ENCODE measurements around the gene TIGIT. TPM values are rescaled to one million over a fixed set of nuclear protein-coding genes. Genes with fewer than 3 reads are reported as not detected.
A peak's percentile ranks its signal among the peaks of the same experiment; 100 is the strongest.

The TIGIT gene
- polyA plus RNA-seq, 1 donor from 2014 or later, result 1.1 TPM

GRCh38 chr3:114333923-114334240 lies 40.1 kb downstream of the TIGIT start:
- Histone ChIP-seq H3K36me3 (ENCODE audit: insufficient read depth, low read length) (peaks cover 19% of the 10 kb centered on the region), H4K20me1 (ENCODE audit: insufficient read depth) (no peaks in the 10 kb centered on the region), H2AFZ (ENCODE audit: low read depth, low read length) (no peak overlapping the region), H3F3A (ENCODE audit: insufficient read depth, low read length, poor library complexity, severe bottlenecking) (no peaks in the 10 kb centered on the region), H3K27me3 (ENCODE audit: insufficient read depth, low read depth, low read length) (no peaks in the 10 kb centered on the region), H3K4me2 (ENCODE audit: low read length) (no peak overlapping the region), H3K27ac (ENCODE audit: low read length) (no peak overlapping the region), H3K9me2 (ENCODE audit: insufficient read depth, low read length) (no peaks in the 10 kb centered on the region), H3K79me2 (replicated peaks; ENCODE audit: insufficient read depth, low read length) (no peaks in the 10 kb centered on the region), H3K4me3 (ENCODE audit: low read length) (no peak overlapping the region), H3K9ac (ENCODE audit: low read length) (no peak overlapping the region), H3K9me3 (ENCODE audit: low read length) (peaks cover 4% of the 10 kb centered on the region)
- TF ChIP-seq SMC3 (conservative IDR thresholded peaks at IDR 0.05; ENCODE audit: poor library complexity) (no peak), MXI1 (conservative IDR thresholded peaks at IDR 0.05; ENCODE audit: poor library complexity, severe bottlenecking) (no peak), TAF1 (IDR thresholded peaks at IDR 0.05; ENCODE audit: low read depth) (no peak), CTCF (IDR thresholded peaks at IDR 0.05; ENCODE audit: poor library complexity, severe bottlenecking) (no peak), REST (IDR thresholded peaks at IDR 0.05; ENCODE audit: borderline replicate concordance) (no peak), POLR2AphosphoS5 (IDR thresholded peaks at IDR 0.05) (no peak), RAD21 (conservative IDR thresholded peaks at IDR 0.05) (no peak), EZH2 (IDR thresholded peaks at IDR 0.05; ENCODE audit: borderline replicate concordance, insufficient read depth, low read length, poor library complexity, severe bottlenecking) (no peak), EP300 (conservative IDR thresholded peaks at IDR 0.05; ENCODE audit: poor library complexity, severe bottlenecking) (no peak)

GRCh38 chr3:114336122-114336697 lies 42.4 kb downstream of the TIGIT start:
- no peak overlapping the region for H2AFZ ChIP-seq (ENCODE audit: low read depth, low read length)
- no peak overlapping the region for H3K27ac ChIP-seq (ENCODE audit: low read length)

More at GRCh38 chr3:114336122-114336697, 42.4 kb downstream of the TIGIT start:
- H3K4me3 ChIP-seq (ENCODE audit: low read length), result no peak overlapping the region
- no peak overlapping the region for H3K4me2 ChIP-seq (ENCODE audit: low read length)
- H3K36me3 ChIP-seq (ENCODE audit: insufficient read depth, low read length), result peaks cover 17% of the 10 kb centered on the region
- H3F3A ChIP-seq (ENCODE audit: insufficient read depth, low read length, poor library complexity, severe bottlenecking), result no peaks in the 10 kb centered on the region
- peak; percentile 50 for TF ChIP-seq SMC3 (conservative IDR thresholded peaks at IDR 0.05; ENCODE audit: poor library complexity)
- TF ChIP-seq POLR2AphosphoS5 (IDR thresholded peaks at IDR 0.05), result no peak
- TF ChIP-seq EP300 (conservative IDR thresholded peaks at IDR 0.05; ENCODE audit: poor library complexity, severe bottlenecking), result no peak
- no peak for TF ChIP-seq EZH2 (IDR thresholded peaks at IDR 0.05; ENCODE audit: borderline replicate concordance, insufficient read depth, low read length, poor library complexity, severe bottlenecking)
- TF ChIP-seq RAD21 (conservative IDR thresholded peaks at IDR 0.05), result peak; percentile 25
- no peaks in the 10 kb centered on the region for H4K20me1 ChIP-seq (ENCODE audit: insufficient read depth)
- no peaks in the 10 kb centered on the region for H3K79me2 ChIP-seq (replicated peaks; ENCODE audit: insufficient read depth, low read length)
- no peaks in the 10 kb centered on the region for H3K27me3 ChIP-seq (ENCODE audit: insufficient read depth, low read depth, low read length)
- no peaks in the 10 kb centered on the region for H3K9me2 ChIP-seq (ENCODE audit: insufficient read depth, low read length)
- peaks cover 4% of the 10 kb centered on the region for H3K9me3 ChIP-seq (ENCODE audit: low read length)
- no peak overlapping the region for H3K9ac ChIP-seq (ENCODE audit: low read length)

Data from neural cell (in vitro differentiated cells).